ENCODE data around the gene SS18L1.

The SS18L1 gene

DNA sequence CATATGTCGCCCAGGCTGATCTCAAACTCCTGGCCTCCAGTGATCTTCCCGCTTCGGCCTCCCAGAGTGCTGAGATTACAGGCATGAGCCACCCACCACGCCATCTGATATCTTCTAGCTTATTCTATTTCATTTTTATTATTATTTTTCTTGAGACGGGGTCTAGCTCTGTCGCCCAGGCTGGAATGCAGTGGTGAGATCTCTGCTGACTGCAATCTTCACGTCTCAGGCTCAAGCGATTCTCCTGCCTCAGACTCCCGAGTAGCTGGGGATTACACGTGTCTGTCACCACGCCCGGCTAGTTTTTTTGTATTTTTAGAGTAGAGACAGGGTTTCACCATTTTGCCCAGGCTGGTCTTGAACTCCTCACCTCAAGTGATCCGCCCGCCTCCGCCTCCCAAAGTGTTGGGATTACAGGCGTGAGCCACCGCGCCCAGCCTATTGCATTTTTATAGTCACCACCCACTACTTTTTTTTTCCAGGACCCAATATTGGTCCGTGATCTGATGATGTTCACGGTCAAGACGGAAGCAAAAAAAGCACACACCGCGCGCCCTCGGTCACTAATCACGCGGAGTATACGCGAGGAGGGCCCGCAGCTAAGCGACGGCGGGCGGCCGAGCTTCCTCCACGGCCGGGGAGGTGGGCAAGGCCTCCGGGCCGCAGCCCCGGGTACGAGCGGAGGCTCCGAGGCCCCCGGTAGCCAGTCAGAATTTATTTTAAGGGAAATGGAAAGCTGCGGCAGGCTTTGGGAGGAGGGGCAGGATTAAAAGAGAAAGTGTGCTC lies 22.4 kb upstream of the SS18L1 start:
- DNase-seq = no peak

DNA sequence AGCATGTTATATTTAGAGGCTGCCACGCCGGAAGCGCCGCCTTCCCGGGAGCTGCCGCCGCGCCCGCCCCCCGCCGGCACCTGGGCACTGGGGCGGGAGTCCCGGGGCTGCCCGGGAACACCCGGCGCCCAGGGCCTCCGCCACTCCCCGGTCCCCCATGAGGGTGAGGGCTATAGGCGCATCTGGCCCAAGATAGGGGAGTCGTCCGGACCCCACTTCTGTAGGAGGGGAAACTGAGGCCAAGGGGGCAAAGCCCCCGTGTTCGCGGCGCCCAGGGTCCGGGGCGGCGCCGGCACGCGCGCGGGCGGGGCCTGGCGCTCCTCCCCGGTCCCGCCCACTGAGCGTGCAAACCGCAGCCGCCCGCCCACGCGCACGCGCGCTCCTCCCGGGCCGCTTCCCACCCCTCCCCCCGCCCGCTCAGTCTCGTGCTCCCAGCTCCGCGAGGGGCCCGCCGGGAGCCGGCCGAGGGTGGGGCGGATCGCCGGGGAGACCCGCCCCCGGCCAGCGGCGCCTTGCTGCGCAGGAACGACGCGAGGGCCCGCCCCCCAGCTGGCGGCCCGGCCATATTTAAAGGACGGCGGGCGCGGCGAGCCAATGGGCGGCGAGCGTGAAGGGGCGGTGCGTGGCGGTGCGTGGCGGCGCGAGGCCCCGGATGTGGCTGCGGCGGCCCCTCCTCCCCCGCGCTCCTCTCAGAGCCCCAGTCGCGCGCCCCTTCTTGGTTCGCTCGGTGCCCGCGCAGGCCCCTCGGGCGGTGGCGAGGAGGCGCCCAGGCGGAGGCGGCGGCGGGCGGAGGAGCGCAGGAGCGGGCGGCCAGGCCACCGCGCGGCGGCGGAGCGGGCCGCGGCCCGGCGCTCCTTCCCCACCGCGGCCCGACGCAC lies 21.6 kb upstream of the SS18L1 start, which contains the start of gene LSM14B:
LSM14B (plus strand) TSS at position 700 of the 878 bp plus-strand sequence. CDS start 192 bp downstream, outside the sequence.
- DNase-seq = peak; percentile 99

DNA sequence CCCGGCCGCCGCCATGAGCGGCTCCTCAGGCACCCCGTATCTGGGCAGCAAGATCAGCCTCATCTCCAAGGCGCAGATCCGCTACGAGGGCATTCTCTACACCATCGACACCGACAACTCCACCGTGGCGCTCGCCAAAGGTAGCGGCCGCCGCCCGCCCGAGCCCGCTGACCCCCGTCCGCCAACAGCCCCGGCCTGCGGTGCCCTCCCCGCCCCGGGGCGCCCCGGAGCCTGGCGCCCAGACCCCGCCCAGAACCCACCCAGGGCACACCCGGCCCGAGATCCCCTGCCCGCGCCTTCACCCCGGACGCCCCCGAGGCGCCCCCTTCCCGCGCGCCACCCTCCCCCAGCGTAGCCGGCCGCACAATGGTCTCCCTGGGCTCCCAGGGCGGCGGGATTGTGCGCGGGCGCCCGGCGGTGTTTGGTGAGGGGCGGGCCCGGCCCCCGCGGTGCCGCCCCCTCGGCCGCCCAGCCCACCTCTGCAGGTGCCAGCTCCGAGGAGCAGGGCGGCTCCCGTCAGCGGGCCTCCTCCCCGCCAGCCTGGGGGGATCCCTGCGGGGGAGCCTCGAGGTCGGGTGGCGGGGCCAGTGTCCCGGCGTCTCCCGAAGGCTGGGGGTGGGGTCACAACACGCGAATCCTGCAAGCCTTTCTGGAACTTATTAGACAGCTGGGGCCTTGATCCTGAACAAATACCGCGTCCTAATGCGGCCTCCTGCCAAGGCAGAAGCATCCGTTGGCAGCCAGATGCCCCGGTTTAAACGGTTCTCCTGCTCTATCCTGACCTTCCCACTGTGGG lies 20.7 kb upstream of the SS18L1 start:
- peak; percentile 48 for DNase-seq

DNA sequence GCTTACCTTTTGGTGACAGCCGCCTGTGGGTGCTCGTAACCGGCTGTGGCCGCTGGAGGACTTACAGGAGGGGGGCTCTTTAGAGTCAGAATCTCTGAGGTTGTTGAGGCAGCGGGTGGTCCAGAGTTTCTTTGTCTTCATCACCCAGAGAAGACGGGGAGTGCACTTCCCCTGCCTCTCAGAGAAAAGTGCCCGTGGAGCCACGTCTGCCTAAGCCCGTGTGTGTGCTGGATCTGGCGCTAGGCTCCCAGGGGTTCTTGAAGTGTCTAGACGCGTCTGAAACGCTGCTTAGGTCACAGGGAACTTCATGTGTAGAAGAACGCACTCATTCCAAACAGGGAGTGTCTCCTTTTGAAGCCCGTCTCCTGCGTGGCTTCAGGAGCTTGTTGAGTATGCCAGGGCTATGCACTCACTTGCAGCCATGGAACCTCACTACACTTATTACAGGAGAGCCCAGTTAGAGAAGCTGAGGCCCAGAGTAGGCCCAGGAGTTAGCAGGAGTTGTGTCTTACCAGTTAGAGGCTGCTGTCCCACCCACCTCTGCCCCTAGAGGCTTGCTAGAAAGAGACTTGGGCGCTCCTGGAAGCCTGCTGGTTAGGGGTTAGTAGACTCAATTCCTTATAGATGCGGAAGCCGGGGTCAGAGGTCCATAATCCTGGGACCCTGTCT lies 20.0 kb upstream of the SS18L1 start:
- DNase-seq = peak; percentile 65

DNA sequence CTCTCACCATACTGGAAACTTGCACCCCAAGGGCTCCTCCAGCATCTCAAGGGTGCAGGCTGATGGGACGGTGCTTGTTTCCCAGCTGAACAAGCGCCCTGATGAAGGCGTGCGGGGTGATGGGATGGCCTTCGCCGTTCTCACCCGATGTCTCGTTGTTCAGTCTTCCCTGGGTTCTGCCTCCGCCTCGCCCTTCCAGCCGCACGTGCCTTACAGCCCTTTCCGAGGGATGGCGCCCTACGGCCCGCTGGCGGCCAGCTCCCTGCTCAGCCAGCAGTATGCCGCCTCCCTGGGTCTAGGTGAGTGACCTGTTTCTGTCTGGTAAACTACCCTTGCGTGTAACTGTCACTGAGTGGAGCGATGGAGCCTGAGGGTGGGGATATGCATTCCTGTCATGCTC lies 17.4 kb upstream of the SS18L1 start:
- DNase-seq = no peak

DNA sequence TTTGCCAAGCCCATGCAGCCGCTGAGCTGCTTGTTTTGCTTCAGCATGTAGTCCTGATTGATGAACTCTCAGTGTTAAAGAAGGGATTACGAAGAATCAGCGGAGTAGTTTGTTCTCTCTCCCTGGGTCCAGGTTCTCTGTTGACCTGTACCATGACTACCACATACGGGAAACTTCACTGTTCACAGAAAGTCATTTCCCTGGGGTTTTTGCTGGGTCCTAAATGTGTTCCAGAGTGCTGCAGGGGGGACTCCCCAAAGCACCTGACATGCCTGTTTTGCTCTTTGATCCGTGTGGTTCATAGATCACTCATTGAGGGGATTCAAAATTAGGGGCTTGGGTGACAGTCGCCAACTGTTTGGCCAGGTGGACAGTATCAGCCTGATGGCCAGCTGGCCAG lies 15.8 kb upstream of the SS18L1 start:
- no peak for DNase-seq

DNA sequence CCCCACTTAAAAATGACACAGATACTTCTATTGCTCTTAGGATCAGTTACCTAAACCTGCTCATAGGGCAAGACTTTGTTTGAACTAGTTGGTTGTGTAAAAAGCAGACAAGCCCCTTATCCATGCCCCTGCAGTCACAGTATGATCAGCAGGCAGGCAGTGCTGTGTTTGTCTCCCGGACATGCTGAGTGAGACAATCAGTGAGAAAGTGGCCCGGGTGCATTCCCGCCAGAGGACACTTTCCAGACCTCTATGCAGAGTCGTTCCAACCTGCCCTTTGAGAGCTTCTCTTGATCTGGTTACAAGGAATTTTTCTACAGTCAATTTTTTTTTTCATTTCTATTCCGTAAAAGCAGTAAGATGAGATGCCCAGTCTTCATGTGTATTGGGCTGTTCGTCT lies 15.1 kb upstream of the SS18L1 start:
- no peak for DNase-seq

DNA sequence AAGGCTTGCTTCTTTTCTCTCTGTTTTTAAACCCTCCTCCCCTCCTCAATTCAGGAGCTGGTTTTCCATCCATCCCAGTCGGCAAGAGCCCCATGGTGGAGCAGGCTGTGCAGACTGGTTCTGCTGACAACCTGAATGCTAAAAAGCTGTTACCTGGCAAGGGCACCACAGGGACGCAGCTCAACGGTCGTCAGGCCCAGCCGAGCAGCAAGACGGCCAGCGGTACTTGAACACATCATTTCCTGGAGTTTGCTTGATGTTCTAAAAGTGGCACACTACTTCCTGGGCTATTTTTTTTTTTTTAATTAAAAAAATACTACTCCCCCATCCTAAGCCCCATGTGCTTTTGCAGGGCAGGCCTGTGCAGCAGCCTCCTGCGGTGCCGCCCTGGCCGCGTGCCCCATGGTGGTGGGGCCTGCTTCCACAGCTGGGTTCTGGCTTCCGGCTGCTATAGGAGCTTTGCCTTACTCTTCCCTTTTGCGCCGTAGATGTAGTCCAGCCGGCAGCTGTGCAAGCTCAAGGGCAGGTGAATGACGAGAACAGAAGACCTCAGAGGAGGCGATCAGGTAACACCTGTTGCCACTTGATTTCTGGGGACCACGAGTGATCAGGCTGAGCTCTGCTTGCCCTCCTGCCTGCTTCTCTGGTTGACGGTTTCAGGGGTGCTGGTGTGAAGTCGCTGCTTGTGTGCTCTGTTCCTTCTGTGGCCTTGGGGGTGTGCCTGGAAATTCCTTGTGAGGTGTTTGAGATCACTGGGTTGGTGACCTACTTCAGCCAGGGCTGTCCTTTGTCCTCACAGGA lies 13.6 kb upstream of the SS18L1 start:
- DNase-seq = no peak

DNA sequence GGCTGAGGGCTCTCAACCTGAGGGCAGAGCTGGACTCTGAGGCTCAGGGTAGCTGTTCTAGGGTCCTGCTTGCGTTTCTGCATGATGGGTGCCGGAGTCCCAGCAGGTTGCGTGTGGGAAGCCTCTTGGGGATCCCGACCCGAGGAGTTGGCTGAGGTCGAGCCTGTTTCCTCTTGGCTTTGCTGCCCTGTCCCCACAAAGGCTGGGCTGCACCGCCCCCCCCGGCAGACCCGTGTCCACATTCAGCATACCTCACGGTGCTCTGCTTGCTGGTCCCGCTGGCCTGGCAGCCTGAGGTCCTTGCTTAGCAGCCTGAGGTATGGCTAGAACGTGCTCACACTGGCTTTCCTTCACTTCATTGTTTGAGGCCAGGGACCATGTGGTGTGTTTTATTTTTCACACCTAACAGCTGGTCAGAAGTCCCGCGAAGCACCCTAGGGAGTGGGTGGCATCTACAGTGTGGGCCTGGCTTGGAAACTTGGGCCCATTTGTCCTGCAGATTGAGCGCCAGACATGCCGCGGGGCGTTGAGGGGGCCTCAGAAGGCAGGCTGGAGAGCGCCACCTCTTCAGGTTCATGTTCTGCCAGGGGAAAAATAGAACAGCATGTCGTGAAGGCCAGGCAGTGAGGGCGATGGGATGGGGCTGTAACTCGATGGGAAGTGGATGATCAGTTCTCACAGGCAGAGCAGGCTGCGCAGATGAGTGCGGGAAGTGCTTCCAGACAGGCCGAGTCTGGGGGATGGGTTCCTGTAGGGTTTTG lies 11.8 kb upstream of the SS18L1 start:
- no peak for DNase-seq

DNA sequence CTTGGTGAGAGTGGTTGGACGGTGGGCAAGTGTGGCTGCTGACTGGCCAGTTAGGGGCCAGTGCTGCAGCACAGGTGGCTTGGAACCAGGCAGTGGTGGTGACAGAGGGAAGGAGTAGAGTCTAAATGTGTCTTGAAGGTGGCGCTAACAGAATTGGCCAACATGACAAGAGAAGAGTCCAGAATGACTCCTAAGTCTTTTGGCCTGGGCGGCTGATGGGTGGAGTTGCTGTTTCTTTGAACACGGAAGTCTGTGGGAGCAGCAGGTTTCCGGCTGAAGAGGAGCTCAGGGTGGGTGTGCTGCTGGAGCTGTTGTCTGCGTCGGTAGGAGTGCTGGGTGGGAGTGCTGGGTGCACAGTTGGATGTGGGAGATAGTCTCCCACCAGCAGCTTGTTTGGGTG lies 11.1 kb upstream of the SS18L1 start:
- peak; percentile 62 for DNase-seq

DNA sequence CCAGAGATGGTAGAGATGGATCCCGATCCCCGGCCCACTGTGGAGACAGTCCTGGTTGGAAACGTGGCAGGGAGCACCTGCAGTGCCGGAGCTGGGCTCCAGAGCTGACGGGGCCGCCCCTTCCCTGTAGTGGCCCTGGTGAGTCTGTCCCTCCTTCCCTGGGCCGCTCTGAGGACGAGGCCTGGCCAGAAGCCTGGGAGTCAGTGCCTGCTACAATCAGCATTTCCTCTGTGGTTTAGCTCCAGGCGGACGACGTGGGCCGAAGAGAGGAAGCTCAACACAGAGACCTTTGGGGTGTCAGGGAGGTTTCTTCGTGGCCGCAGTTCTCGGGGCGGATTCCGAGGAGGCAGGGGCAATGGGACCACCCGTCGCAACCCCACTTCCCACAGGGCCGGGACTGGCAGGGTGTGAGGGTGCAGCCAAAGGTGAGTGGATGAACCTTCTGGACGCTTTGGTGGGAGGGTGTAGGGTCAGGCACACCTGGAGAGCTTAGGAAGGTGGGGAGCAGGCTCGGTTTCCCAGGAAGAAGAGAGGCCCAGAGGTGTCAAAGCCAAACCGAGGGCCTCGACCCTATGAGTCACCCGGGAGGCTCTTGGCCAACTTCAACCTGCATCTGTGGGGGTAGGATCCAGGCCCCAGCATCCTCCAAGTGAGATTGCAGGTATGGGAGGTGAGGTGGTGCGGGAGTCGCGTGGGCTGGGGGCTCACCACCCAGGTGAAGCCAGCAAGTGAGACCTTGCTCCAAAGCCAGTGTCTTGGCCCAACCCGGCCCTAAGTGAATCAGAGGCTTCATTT lies 10.3 kb upstream of the SS18L1 start:
- DNase-seq = peak; percentile 65

DNA sequence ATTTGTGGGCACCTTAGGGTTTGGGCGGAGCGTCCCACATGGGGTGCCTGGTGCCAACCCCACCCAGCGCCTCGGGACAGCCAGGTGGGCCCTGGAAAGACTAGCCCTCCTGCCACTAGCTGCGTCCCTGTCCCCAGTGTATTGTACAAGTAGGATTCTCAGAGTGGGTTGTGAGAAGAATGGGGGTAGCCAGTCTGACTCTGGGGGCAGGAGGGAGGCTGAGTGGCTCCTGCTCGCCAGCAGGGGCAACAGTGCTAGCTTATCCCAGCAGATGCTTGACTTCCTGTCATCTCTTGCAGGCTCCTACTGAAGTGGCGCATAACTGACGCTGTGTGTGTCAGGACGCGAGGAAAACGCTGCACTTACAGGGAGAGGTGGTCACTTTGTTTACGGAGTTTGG lies 9.7 kb upstream of the SS18L1 start:
- DNase-seq = peak; percentile 68

DNA sequence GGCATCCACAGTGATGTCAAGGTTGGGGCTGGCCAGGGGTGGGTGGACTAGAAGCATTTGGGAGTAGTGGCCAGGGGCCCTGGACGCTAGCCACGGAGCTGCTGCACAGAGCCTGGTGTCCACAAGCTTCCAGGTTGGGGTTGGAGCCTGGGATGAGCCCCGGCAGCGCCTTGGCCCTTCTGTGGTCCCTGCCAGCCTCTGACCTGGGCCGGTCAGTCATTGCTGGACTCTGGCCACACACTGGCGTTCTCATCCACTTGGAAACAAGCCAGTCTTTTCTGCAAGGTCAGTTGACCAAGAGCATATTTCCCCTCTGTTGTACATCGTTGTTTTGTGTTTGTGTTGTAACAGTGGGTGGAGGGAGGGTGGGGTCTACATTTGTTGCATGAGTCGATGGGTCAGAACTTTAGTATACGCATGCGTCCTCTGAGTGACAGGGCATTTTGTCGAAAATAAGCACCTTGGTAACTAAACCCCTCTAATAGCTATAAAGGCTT lies 8.8 kb upstream of the SS18L1 start:
- no peak for DNase-seq

DNA sequence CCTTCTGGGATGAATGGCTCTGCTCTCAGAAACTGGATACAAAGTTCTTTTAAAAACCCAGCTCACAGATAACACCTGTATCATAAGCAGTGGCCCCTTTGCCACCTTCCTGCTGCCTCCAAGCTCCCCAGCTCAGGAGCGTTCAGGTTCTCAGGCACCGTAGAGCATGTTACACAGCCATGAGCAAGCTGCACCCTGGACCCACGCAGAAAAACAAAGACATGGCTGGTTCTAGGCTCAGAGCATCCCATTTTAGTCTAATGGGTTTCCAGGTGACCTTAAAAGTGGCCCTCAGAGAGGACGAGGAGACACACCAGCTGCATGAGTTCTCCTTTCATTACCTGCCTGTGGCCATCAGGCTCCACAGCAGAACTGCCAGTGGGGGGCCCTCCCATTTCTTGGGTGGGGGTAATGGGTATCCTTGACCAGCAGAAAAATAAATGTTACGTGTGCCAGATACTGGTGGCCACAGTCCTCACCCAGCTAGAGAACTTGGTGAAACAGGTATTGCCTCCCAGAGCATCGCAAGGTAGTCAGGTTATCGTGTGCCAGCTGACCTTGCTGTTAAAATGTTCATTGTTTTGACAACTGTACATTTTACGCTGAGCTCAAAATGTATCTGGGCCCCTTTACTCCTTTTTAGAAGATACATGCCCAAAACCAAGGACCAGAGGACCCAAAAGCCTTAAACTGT lies 7.8 kb upstream of the SS18L1 start:
- no peak for DNase-seq

DNA sequence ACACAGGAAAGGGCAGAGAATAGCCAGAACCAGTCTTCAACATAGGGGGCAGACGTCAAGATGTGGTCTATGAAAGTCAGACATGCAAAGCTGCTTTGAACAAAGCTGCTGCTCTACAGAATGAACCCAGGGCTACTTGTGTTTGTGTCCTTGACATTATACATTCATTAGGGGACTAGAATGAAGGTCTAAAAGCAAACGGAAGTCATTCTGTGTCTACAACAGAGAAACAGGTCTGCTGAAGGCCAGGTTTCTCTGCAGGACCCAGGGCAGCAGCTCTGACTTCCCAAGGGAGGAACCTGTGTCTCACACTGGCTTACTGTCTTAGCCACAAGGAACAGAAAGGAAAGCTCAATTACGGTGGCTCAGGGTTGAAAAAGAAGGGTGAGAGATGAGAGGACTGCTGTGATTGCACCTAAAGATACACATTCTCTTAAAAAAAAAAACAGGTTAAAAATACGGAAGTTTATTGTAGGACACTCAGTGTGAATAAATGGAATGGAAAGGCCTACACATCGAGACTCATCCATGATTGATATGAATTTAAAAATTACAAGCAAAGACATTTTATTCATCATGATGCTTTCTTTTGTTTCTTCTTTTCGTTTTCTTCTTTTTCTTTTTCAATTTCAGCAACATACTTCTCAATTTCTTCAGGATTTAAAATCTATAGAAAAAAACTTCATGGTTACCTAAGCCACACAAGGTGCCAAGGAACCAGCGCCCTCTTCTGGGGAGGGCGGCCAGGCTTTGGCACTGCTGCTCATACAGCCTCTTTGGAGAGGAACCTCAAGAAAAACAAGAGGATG lies 7.1 kb upstream of the SS18L1 start:
- peak; percentile 87 for DNase-seq

DNA sequence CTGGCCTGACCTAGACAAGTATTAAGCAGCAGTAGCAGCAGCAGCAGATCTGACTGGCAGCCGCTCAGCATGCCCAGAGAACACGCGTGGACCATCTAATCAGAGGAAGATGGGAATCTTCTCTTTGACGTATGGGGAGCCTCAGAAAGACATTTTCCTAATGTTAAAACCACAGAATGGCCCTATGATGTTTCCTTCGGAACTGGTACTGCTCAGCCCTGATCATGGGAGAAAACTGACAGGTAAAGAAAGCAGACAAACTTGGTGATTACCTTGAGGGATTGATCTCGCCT lies 6.5 kb upstream of the SS18L1 start:
- DNase-seq = no peak

DNA sequence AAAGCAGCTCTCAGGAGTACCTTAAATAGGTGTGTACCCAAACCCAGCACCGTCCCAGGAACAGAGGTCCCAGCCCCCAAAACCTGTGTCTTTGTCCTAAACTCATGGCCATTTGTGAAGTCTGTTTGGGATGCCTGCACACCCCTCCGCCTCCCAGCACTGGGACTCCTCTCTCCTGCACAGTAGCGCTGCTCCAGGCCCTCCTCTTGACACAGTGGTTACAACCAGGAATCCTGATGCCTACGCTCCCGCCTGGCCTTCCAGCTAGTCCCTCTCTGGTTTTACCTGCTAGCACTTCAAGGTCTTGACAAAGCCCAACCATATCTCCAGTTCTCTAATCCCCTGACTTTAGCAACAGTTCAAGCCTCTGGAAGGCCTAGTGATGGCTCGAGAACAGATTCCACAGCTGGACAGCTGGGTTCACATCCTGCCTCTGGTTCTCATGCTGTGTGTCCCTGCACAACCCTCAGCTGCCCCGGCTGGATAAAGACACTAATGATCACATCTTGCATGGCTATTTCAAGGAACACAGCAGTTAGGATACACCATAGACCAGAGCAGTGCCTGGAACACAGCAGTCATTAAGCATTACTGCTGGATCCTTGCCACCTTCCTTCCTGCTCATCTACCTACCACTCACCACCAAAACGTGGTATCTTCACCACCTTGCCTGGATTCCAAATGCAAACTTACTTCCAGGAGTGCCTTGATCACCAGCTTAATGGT lies 5.9 kb upstream of the SS18L1 start:
- no peak for DNase-seq

DNA sequence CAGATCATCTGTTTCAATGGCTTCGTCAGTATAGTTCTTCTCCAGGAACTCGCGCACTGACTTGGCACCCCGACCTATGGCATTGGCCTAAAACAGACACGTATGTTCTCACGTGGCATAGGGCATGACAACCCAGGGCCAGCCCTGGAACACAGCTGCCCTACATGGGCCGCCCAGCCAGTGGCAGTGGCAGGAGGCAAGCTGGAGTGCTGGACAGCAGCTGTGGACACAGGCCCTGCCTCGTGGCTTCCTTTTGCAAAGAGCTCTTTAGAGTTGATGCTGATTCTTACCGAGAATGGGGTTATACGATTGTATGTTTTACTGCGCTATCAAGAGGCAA lies 5.4 kb upstream of the SS18L1 start:
- no peak for DNase-seq

Measured in hematopoietic multipotent progenitor cell treated with erythropoietin and hydrocortisone succinate and interleukin-3 and kit ligand, for 4 days (in vitro differentiated cells).